GM23248 (cell line): Measurements from ENCODE around the gene REXO2.

Experiments
- EZH2 ChIP-seq: fragments of 200-600 bp; sonication (generic); IDR thresholded peaks from 2 replicates; pipeline ENCODE4 v1.6.1; 2018; ENCODE audit warnings: antibody characterized with exemption, mild to moderate bottlenecking; ENCODE audit not compliant: insufficient read depth, poor library complexity, severe bottlenecking
- EZH2phosphoT487 ChIP-seq: fragments of 200-600 bp; sonication (generic); IDR thresholded peaks from 2 replicates; pipeline ENCODE4 v1.6.1; 2018; ENCODE audit warnings: antibody characterized with exemption, moderate library complexity, mild to moderate bottlenecking, low read depth; ENCODE audit not compliant: insufficient read depth

- TF ChIP-seq EZH2: no peak
- TF ChIP-seq EZH2phosphoT487: no peak
Observed at GRCh38 chr11:114399490-114400215, 39.6 kb upstream of the REXO2 start.
